D721Med (cell line): ENCODE data around the gene CABP4.

ENCODE experiments used
- DNase-seq: peaks from one replicate; pipeline ENCODE4 v3.0.0; 2011; ENCODE audit warnings: low spot score; ENCODE audit not compliant: insufficient read length
- FAIRE-seq: peaks from 2 replicates; lab custom pipeline; 2011; peaks lifted over from hg19 to GRCh38; lab: Jason Lieb, UNC
- TF ChIP-seq, protein P1 (sequence below): IDR thresholded peaks from 2 replicates; pipeline ENCODE4 v1.5.1; 2012; ENCODE audit warnings: mild to moderate bottlenecking, control low read depth; ENCODE audit not compliant: insufficient read depth; ENCODE audit errors: missing control alignments

The CABP4 gene

GRCh38 chr11:67413266-67413849 lies 41.8 kb upstream of the CABP4 start:
- TF ChIP-seq, protein P1, sequence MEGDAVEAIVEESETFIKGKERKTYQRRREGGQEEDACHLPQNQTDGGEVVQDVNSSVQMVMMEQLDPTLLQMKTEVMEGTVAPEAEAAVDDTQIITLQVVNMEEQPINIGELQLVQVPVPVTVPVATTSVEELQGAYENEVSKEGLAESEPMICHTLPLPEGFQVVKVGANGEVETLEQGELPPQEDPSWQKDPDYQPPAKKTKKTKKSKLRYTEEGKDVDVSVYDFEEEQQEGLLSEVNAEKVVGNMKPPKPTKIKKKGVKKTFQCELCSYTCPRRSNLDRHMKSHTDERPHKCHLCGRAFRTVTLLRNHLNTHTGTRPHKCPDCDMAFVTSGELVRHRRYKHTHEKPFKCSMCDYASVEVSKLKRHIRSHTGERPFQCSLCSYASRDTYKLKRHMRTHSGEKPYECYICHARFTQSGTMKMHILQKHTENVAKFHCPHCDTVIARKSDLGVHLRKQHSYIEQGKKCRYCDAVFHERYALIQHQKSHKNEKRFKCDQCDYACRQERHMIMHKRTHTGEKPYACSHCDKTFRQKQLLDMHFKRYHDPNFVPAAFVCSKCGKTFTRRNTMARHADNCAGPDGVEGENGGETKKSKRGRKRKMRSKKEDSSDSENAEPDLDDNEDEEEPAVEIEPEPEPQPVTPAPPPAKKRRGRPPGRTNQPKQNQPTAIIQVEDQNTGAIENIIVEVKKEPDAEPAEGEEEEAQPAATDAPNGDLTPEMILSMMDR: no peak
- no peak for DNase-seq
- FAIRE-seq: no peak

DNA sequence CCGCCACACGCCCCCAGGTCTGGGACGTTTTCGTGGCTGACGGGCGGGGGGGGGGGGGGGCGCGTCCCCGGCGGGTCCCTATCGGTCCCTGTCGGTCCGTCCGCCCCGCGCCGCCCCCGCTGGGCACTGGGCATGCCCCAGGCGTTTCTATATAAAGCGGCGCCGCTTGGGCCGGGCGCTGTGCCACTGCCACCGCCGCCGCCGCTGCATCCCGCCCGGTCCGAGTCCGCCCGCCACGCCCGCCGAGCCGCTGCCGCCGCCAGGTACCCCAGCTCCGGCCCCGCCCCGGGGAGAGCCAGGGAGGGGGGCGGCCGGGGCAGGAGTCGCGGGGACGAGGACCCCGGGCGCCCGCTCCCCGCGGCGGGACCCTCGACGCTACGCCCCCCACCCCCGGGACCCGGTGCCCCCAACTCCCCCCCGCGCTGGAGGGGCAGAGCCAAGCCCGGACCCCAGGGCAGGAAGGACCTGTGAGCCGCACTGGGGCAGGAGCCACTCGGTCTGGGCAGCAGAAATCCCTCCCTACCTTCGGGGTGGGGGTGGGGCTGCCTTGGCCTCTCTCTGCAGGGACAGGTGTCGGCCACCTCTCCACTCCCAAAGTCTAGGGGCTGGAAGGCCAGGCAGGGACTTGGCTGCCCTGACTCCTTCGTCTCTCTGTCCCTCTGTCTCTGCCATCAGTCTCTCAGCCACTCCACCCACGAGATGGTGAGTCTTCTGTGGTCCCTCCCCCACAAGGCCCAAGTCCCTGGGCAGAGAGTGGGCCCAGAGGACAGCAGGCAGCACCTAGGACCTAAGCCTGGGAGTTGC lies 39.5 kb upstream of the CABP4 start, which contains the start of gene CARNS1:
CARNS1 (plus strand) TSS at position 178 of the 804 bp plus-strand sequence; CDS start at position 700, 522 bp downstream.
- DNase-seq (no peak), FAIRE-seq (no peak)
- TF ChIP-seq, protein P1: no peak

GRCh38 chr11:67416416-67417335 lies 38.5 kb upstream of the CABP4 start:
- FAIRE-seq: no peak

DNA sequence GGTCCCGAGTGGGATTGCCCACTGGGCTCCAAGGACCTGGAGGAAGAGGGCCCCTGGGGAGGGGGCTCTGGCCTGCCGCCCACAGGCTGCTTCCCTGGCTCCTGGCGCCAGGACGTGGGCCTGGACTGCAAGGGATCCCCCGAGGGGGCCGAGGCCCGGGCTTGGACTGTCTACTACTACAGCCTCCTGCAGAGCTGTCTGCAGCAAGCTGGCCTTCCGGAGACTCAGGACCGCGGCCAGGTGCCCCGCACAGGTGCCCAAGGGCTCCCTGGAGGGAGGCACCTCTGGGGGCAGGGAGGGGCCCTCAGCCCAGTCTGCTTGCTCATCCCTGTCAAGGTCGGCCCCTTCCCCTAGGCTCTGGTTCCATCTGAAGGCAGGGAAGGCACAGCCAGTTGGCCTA lies 37.7 kb upstream of the CABP4 start:
- FAIRE-seq (no peak), DNase-seq (no peak)
- TF ChIP-seq, protein P1: no peak

More at GRCh38 chr11:67416416-67417335, 38.5 kb upstream of the CABP4 start:
- TF ChIP-seq, protein P1: no peak
- no peak for DNase-seq

GRCh38 chr11:67418476-67419281 lies 36.5 kb upstream of the CABP4 start:
- TF ChIP-seq, protein P1: no peak
- FAIRE-seq (no peak), DNase-seq (no peak)

DNA sequence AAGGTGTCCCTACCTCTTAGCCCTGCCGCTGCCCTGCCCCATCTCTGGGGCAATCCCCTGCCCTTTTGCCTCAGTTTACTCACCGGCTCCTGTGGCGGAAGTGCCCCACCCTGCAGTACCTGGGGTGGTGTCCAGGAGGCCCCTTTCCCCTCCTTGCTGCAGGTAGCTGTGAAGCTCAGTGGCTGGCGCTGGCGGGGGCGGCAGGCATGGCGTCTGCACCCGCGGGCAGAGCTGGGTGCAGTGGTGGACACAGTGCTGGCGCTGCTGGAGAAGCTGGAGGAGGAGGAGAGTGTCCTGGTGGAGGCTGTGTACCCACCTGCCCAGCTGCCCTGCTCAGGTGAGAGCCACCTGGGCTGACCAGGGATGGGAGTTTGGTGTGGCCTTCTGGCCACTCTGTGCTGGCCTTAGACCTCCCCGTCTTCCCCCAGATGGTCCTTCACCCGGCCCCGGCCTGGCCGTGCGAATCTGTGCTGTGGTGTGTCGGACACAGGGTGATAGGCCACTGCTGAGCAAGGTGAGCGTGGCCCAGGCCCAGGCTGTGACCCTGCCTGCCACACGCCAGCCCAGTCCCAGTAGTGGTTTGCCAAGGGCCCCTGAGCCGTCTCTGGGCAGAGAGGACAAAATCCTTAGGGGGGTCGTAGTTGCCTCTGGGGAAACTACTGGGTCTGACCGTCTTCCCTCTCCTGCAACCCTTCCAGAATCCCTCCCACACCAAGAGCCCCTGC lies 35.7 kb upstream of the CABP4 start:
- FAIRE-seq (no peak), DNase-seq (no peak)
- TF ChIP-seq, protein P1: no peak
